ENCODE results near the gene SLC27A3. TPM values are rescaled to one million over a fixed set of nuclear protein-coding genes. Genes with fewer than 3 reads are reported as not detected.

SLC27A3 gene
- total RNA-seq (26.5 and 26.6 TPM in 2 replicates), polyA plus RNA-seq (34.3 and 40.1 TPM in 2 replicates), polyA minus RNA-seq (66.2 and 68.0 TPM in 2 replicates), Bru-seq, nascent RNA (percentile 45 among the genes with signal in this experiment), BruChase-seq, experiment 1, labeled RNA remaining after a 6-hour chase (percentile 62 among the genes with signal in this experiment), BruChase-seq, experiment 2, labeled RNA remaining after a 2-hour chase (percentile 53 among the genes with signal in this experiment)
- polyA plus RNA-seq (2011; cell fraction: cytosol; rRNA removed) = 26.6 and 30.3 TPM in 2 replicates
- 109 and 144 TPM in 2 replicates for polyA plus RNA-seq (2011; cell fraction: nucleus; rRNA removed)
- 17.3 and 19.5 TPM in 2 replicates for polyA plus RNA-seq (2012)
- 22.5 TPM for polyA minus RNA-seq (2011; cell fraction: cytosol; rRNA and poly(A)+ RNA removed)
- 12.9 and 17.1 TPM in 2 replicates for polyA minus RNA-seq (2011; cell fraction: nucleus; rRNA and poly(A)+ RNA removed)
- long read RNA-seq, transcript SLC27A3-201 (10 exons, 3,351 nt) = major isoform, 34 of 74 reads
- long read RNA-seq, partial matches to known transcripts = 2 of 74 reads
- long read RNA-seq, other reads (novel, unspliced or antisense) = 34 of 74 reads

- Histone ChIP-seq H3K27ac (ENCODE audit: insufficient read depth, low read depth, low read length) (no peak within 1 kb of the TSS), H3K79me2 (ENCODE audit: control insufficient read depth, insufficient read depth, low read length) (no peaks in the 10 kb centered on the region), H3K9me1 (replicated peaks; ENCODE audit: control insufficient read depth, extremely low read depth, insufficient read depth, low read length) (no peaks in the 10 kb centered on the region), H3K9ac (replicated peaks; ENCODE audit: extremely low read depth, insufficient read depth, low read length) (no peak within 1 kb of the TSS), H4K20me1 (replicated peaks; ENCODE audit: control insufficient read depth, extremely low read depth, insufficient read depth, low read length) (no peaks in the 10 kb centered on the region), H3K4me2 (ENCODE audit: insufficient read depth, low read length) (peak within 1 kb of the TSS; percentile 83), H3K9me3 (replicated peaks; ENCODE audit: control insufficient read depth, insufficient read depth, low read length) (no peaks in the 10 kb centered on the region), H3K27me3 (ENCODE audit: control insufficient read depth in 2 of 2, insufficient read depth in 2 of 2, low read length in 2 of 2) (no peaks in the 10 kb centered on the region), H3K36me3 (ENCODE audit: control insufficient read depth in 2 of 2, extremely low read depth in 1 of 2, insufficient read depth in 2 of 2, low read length in 2 of 2) (peaks cover 0 to 7% of the 10 kb centered on the region in 2 experiments), H2AFZ (ENCODE audit: low read depth, low read length) (peak within 1 kb of the TSS; percentile 57), H3K4me1 (ENCODE audit: control insufficient read depth, extremely low read depth, insufficient read depth, low read length) (peaks cover 56% of the 10 kb centered on the region), H3K4me3 (replicated peaks in 1 of 3; ENCODE audit: insufficient read depth in 1 of 3, low read depth in 1 of 3, low read length in 3 of 3) (peak within 1 kb of the TSS; percentile 25 to 63 (median 49))
- TF ChIP-seq POLR2AphosphoS5 (IDR thresholded peaks at IDR 0.05; ENCODE audit: insufficient read depth, low read depth, low read length) (no peak), POLR2A (IDR thresholded peaks at IDR 0.05; ENCODE audit: low read depth, low read length) (peak; percentile 36)
- BruUV-seq (replicated peaks) = no TSS peak
- dilution Hi-C loops (cut with MboI; ENCODE audit: extremely low pct_ligation_motif_present, low sequenced_read_pairs) (no loop called here), intact Hi-C loops (cut with micrococcal nuclease) (loop anchor here (1.0 kb wide), 1 partner anchor 211 kb away; the partner anchor contains the start of gene RAB13)
- ChIA-PET POLR2A (interaction anchor here (1.0 kb wide), 1 partner anchor 9 kb away, joined by 4 read pairs; no protein-coding TSS in a partner anchor), CTCF (interaction anchor here (0.8 to 1.8 kb wide), 6 partner anchors 9 to 211 kb away, joined by 3 to 8 read pairs (median 3); partner anchors contain the start of genes NPR1 and RAB13)
- peak; percentile 72 for FAIRE-seq
- no peak for DNase-seq (ENCODE audit: low read depth, low spot score)
Measured at GRCh38 chr1:153774780-153775457, at the start of gene SLC27A3. SLC27A3 (plus strand) TSS chr1:153775407; CDS start chr1:153775498, 91 bp downstream.
